Measurements from ENCODE around the gene MAML2. TPM values are rescaled to one million over a fixed set of nuclear protein-coding genes. Genes with fewer than 3 reads are reported as not detected.

The MAML2 gene
- total and polyA plus RNA-seq, 2 of the 8 experiments (the other 6 are each of a cell fraction or from before 2014, with no cell fraction given): 3.8 to 6.6 TPM

DNA sequence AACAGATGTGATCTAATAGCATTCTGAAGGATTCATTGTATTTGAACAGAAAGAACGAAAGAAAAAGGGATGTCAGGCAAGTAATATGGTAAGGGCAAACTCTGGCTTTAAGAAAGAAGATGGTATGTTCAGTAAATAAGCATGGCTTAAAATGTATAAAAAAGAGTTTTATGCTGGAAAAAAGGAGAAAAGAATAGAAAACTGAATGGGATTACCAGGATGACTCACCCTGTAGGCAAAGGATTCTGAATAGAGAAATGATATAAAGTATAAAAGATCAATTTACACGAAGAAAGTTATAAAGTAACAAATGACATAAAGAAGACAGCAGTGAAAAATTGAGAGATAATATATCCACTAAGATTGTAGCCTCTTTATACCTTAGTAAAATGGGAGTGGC, 42.2 kb upstream of the MAML2 start:
- no peak overlapping the region for H2BK15ac ChIP-seq (ENCODE audit: low read length)
- no peak overlapping the region for H2AFZ ChIP-seq (ENCODE audit: low read length)
- no peak overlapping the region for H3K14ac ChIP-seq (ENCODE audit: insufficient read length)
- no peak overlapping the region for H2BK12ac ChIP-seq (ENCODE audit: low read depth, low read length)
- no peaks in the 10 kb centered on the region for H3K27me3 ChIP-seq (replicated peaks in 1 of 4; ENCODE audit: control insufficient read depth in 3 of 4, extremely low read depth in 1 of 4, insufficient read depth in 3 of 4, low read length in 3 of 4)
- FAIRE-seq (no peak), DNase-seq (ENCODE audit: low read depth in 1 of 2, low spot score in 2 of 2) (no peak)
- no peaks in the 10 kb centered on the region for H4K20me1 ChIP-seq (replicated peaks in 1 of 2; ENCODE audit: control insufficient read depth in 1 of 2, insufficient read depth in 2 of 2, low read length in 2 of 2)
- H3K56ac ChIP-seq (replicated peaks; ENCODE audit: insufficient read length, low read depth, low read length): no peak overlapping the region
- CTCF ChIA-PET (ENCODE audit: partially characterized antibody): interaction anchor here (1.0 kb wide), 2 partner anchors 9 to 54 kb away, joined by 3 read pairs; no protein-coding TSS in a partner anchor
- no peak overlapping the region for H4K91ac ChIP-seq (replicated peaks; ENCODE audit: insufficient read length, low read length)
- H3K4me2 ChIP-seq (ENCODE audit: insufficient read depth in 1 of 2, low read depth in 2 of 2, low read length in 2 of 2): no peak overlapping the region
- H3K18ac ChIP-seq (ENCODE audit: extremely low read depth, low read length): no peak overlapping the region
- 89% methylated on average over 2 of the region's 2 CpGs; no CpG with 5 or more reads in 1 of the 2 experiments for WGBS, 2 experiments (ENCODE audit: extremely low coverage in 1 of 2, insufficient coverage in 1 of 2, insufficient read length in 1 of 2, insufficient replicate concordance in 2 of 2, low coverage in 1 of 2, low lambda C conversion rate in 2 of 2, missing lambda C conversion rate in 1 of 2)
- H3K9ac ChIP-seq (replicated peaks in 1 of 4; ENCODE audit: extremely low read depth in 1 of 4, low read depth in 3 of 4, low read length in 3 of 4): no peak overlapping the region
- no peak overlapping the region for H2BK20ac ChIP-seq (ENCODE audit: low read length)
- H3K27ac ChIP-seq (ENCODE audit: low read depth, low read length): no peak overlapping the region
- POLR2A ChIA-PET (ENCODE audit: partially characterized antibody): no interaction called here
- H2AK5ac ChIP-seq (ENCODE audit: low read depth, low read length): no peak overlapping the region
- H4K5ac ChIP-seq (ENCODE audit: insufficient read length, low read depth, low read length): no peak overlapping the region
- no peak overlapping the region for H3K4me3 ChIP-seq (ENCODE audit: extremely low read depth in 1 of 4, insufficient read depth in 2 of 4, low read depth in 3 of 4, low read length in 4 of 4)
- H3K36me3 ChIP-seq (ENCODE audit: control insufficient read depth in 2 of 4, insufficient read depth in 4 of 4, low read length in 3 of 4): peaks cover 0 to 16% (median 3%) of the 10 kb centered on the region in 4 experiments; a peak in 3 of 8 replicates
- H2BK5ac ChIP-seq (ENCODE audit: low read depth, low read length): no peak overlapping the region
- H3K4ac ChIP-seq (replicated peaks; ENCODE audit: insufficient read length, low read depth, low read length): no peak overlapping the region
- H4K8ac ChIP-seq (ENCODE audit: extremely low read depth, insufficient read depth, low read length): no peak overlapping the region
- no peaks in the 10 kb centered on the region for H3K9me3 ChIP-seq (ENCODE audit: insufficient read depth in 2 of 2, low read depth in 1 of 2, low read length in 1 of 2)
- H3K23ac ChIP-seq (ENCODE audit: insufficient read length): no peak overlapping the region
- no peaks in the 10 kb centered on the region for H3K4me1 ChIP-seq (replicated peaks in 1 of 4; ENCODE audit: control insufficient read depth in 3 of 4, insufficient read depth in 4 of 4, low read length in 3 of 4)
- no peak overlapping the region for H2BK120ac ChIP-seq (replicated peaks; ENCODE audit: low read depth, low read length)
- peaks cover 0 to 19% of the 10 kb centered on the region in 2 experiments; a peak in 2 of 4 replicates for H3K79me2 ChIP-seq (ENCODE audit: control insufficient read depth in 1 of 2, insufficient read depth in 2 of 2, low read length in 2 of 2)
- no peaks in the 10 kb centered on the region; the same call in 1 of the 2 replicates for H3K79me1 ChIP-seq (ENCODE audit: low read depth, low read length)
- peaks cover 2% of the 10 kb centered on the region; the same call in 1 of the 2 replicates for H3K23me2 ChIP-seq (ENCODE audit: low read depth, low read length)
- TF ChIP-seq CEBPB (IDR thresholded peaks at IDR 0.05; ENCODE audit: low read depth, low read length): no peak
- TF ChIP-seq GTF2F1 (IDR thresholded peaks at IDR 0.05; ENCODE audit: borderline replicate concordance, low read depth, low read length): no peak
- TF ChIP-seq POLR2AphosphoS5 (IDR thresholded peaks at IDR 0.05; ENCODE audit: low read depth, low read length): no peak
- TF ChIP-seq SIN3A (conservative IDR thresholded peaks at IDR 0.05 in 1 of 2, IDR thresholded peaks at IDR 0.05 in 1 of 2; ENCODE audit: low read depth in 1 of 2, low read length in 2 of 2): no peak
- TF ChIP-seq ASH2L (IDR thresholded peaks at IDR 0.05; ENCODE audit: low read length): no peak
- no peak for TF ChIP-seq EGR1 (IDR thresholded peaks at IDR 0.05; ENCODE audit: borderline replicate concordance, low read depth, low read length)
- no peak for TF ChIP-seq SIX5 (IDR thresholded peaks at IDR 0.05; ENCODE audit: low read depth, low read length)
- no peak for TF ChIP-seq NRF1 (IDR thresholded peaks at IDR 0.05; ENCODE audit: low read depth, low read length)
- no peak for TF ChIP-seq CBX8 (IDR thresholded peaks at IDR 0.05; ENCODE audit: borderline replicate concordance, low read depth, low read length)
- no peak for TF ChIP-seq CREB1 (IDR thresholded peaks at IDR 0.05)
- no peak for TF ChIP-seq SAP30 (IDR thresholded peaks at IDR 0.05; ENCODE audit: insufficient read depth, insufficient replicate concordance, low read length)
- no peak for TF ChIP-seq SIRT6 (IDR thresholded peaks at IDR 0.05; ENCODE audit: low read length)
- TF ChIP-seq CTBP2 (IDR thresholded peaks at IDR 0.05; ENCODE audit: borderline replicate concordance, insufficient read depth, insufficient read length, low read length): no peak
- no peak for TF ChIP-seq RNF2 (IDR thresholded peaks at IDR 0.05; ENCODE audit: borderline replicate concordance, low read depth, low read length, missing control alignments, poor library complexity, severe bottlenecking)
- no peak for TF ChIP-seq EZH2 (IDR thresholded peaks at IDR 0.05; ENCODE audit: low read depth, low read length, severe bottlenecking)
